HG02798 (cell line): ENCODE results near the gene BOC.
A peak's percentile ranks its signal among the peaks of the same experiment; 100 is the strongest.

Source experiments
- ATAC-seq: cut with Tn5 transposase; IDR thresholded peaks from one replicate; pipeline ENCODE4 v1.9.1; 2021; ENCODE audit warnings: mild to moderate bottlenecking; ENCODE audit not compliant: unreplicated experiment, poor library complexity

Gene BOC

GRCh38 chr3:113266738-113267137, 55.4 kb downstream of the BOC start:
- ATAC-seq: no peak

GRCh38 chr3:113268311-113268710, 57.0 kb downstream of the BOC start:
- no peak for ATAC-seq

GRCh38 chr3:113268942-113269341, 57.6 kb downstream of the BOC start:
- ATAC-seq: no peak

- ATAC-seq: no peak
Measured at GRCh38 chr3:113269661-113270060, 58.3 kb downstream of the BOC start.

GRCh38 chr3:113270068-113270467, 58.7 kb downstream of the BOC start:
- ATAC-seq: no peak

- no peak for ATAC-seq
Measured at GRCh38 chr3:113270786-113271185, 59.4 kb downstream of the BOC start.

GRCh38 chr3:113271189-113271588, 59.8 kb downstream of the BOC start:
- ATAC-seq: no peak

GRCh38 chr3:113271594-113272384, 60.4 kb downstream of the BOC start:
- ATAC-seq: no peak

- ATAC-seq: no peak
Measured at GRCh38 chr3:113272385-113272779, 61.0 kb downstream of the BOC start.

GRCh38 chr3:113273011-113273410, 61.7 kb downstream of the BOC start:
- ATAC-seq: no peak

- no peak for ATAC-seq
Measured at GRCh38 chr3:113273604-113274378, 62.4 kb downstream of the BOC start.

- ATAC-seq: no peak
Measured at GRCh38 chr3:113274425-113275257, 63.3 kb downstream of the BOC start.

GRCh38 chr3:113275258-113275556, 63.9 kb downstream of the BOC start:
- ATAC-seq: no peak

- no peak for ATAC-seq
Measured at GRCh38 chr3:113275583-113275928, 64.2 kb downstream of the BOC start.

- peak; percentile 74 for ATAC-seq
Measured at GRCh38 chr3:113275929-113276750, 64.8 kb downstream of the BOC start.

- ATAC-seq: no peak
Measured at GRCh38 chr3:113276751-113277080, 65.4 kb downstream of the BOC start.

GRCh38 chr3:113277414-113277813, 66.1 kb downstream of the BOC start:
- no peak for ATAC-seq

- ATAC-seq: peak; percentile 33
Measured at GRCh38 chr3:113277941-113278598, 66.7 kb downstream of the BOC start.

- ATAC-seq: peak; percentile 2
Measured at GRCh38 chr3:113278599-113278955, 67.2 kb downstream of the BOC start.

GRCh38 chr3:113279686-113280085, 68.3 kb downstream of the BOC start:
- no peak for ATAC-seq
